SKM-1 (cell line): ENCODE results near the gene CAMK2N2.

Source experiments
- DNase-seq: peaks from one replicate; lab custom pipeline; 2025; ENCODE audit not compliant: unreplicated experiment; lab: John Stamatoyannopoulos, UW

CAMK2N2 gene

DNA sequence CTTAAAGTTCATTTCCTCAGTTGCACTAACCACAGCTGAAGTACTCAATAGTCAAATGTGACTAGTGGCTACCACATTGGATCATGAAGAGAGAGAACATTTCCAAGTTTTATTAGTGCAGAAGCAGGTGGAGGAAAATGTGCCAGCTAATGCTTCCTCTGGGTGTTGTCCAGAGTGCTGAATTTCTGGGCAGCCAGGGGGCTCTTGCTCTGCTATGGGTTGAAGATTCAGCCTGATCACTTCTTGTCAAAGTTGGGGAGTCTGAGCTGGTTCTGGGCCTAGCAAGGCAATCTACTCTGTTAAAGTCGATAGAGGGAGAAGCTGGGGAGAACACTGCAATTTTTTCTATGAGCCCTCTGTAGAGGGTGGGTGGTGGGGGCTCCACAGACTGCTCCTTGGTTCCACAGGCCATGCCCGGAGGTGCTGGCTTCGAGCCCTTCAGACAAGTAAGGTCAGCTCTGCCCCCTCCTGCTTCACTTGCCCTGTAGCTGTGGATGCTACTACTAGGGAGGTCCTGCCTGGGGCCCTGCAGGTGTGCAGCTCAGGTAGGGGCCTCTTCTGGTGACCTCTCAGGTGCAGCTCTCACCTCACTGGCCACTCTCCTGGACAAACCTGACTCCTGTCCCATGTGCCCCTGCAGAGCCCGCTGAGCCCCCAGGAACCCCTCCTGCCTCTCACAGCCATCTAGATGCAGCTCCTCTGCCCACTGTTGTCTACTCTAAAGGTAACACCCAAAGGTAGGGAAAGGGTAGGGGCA lies 20.8 kb downstream of the CAMK2N2 start:
- DNase-seq = no peak

DNA sequence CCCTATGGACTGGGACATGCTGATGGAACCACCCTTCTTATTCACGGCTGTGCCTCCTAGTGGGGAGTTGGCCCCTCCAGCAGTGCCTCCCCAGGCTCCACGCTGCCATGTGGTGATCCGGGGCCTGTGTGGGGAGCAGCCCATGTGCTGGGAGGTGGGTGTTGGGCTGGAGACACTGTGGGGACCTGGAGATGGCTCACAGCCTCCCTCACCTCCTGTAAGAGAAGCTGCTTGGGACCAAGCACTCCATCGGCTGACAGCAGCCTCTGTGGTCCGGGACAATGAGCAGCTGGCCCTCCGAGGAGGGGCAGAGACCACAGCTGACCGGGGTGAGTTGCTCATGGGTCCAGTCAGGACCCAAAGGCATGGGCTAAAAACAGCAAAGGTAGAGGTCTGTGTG lies 21.6 kb downstream of the CAMK2N2 start:
- DNase-seq = no peak

DNA sequence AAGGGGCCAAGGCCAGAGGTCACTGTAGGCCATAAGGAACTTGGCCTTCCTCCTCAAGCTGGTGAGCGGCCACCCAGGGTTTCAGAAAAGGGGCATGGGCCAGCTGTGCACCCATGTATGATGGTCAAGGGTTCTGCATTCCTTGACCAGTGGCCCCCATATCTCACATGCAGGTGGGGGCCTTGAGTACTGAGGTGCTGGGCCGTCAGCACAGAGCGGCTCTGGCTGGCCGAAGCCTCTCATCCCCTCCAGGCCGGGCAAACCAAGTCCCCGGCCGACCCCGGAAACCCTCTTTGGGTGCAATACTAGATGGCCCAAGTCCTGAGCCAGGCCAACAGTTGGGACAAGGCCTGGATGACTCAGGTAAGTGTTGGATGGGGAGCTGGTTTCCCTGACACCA lies 22.1 kb downstream of the CAMK2N2 start:
- no peak for DNase-seq

DNA sequence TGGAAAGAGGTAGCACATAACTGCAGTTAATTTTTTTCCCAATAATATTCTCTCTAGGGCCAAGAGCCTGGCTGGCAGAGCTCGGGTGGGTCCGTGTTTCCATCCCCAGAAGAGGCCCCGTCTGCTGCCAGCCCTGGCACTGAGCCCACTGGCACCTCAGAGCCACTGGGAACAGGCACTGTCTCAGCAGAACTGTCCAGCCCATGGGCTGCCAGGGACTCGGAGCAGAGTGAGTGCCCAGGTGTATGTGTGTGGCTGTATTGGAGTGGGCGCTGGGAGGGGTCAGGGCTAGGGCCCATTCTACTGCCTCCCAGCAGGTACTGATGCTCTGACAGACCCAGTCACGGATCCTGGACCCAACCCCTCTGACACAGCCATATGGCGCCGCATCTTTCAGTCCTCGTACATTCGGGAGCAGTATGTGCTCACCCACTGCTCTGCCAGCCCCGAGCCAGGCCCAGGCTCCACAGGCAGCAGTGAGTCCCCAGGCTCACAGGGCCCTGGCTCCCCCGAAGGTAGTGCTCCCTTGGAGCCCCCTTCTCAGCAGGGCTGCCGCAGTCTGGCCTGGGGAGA lies 23.0 kb downstream of the CAMK2N2 start:
- no peak for DNase-seq

DNA sequence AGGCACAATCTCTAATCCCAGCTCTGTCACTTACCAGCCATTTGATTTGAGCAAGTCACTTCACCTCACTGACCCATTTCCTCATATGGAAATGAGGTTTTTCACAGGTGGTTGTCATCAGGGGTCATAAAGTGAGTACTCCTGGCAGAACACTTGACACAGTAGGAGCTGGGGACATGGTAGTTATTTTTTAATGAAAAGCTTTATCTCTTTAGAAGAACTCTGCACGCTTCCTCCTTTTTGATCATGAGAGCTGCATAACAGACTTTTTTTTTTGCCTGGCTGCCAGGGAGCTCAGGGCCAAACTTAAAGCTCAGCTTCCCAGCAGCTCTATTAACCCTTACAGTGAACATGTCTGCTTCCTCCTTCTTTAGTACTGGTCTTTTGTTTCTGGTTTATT lies 23.5 kb downstream of the CAMK2N2 start:
- no peak for DNase-seq

DNA sequence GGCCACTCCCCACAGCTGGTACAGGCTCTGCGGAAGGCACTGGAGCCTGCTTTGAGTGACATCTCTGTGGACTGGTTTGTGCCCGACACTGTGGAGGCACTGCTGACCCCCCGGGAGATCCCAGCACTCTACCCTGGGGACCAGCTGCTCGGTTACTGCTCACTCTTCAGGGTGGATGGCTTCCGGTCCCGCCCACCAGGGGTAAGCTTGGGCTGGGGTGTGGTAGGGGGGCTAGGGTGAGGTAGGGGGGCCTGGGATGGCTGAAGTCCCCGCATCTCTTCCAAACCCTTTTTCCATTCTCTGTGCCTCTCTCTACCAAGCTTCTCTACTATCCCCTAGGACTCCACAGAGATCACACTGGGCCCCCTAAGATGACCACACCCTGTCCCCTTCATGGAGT lies 24.1 kb downstream of the CAMK2N2 start:
- DNase-seq = no peak

DNA sequence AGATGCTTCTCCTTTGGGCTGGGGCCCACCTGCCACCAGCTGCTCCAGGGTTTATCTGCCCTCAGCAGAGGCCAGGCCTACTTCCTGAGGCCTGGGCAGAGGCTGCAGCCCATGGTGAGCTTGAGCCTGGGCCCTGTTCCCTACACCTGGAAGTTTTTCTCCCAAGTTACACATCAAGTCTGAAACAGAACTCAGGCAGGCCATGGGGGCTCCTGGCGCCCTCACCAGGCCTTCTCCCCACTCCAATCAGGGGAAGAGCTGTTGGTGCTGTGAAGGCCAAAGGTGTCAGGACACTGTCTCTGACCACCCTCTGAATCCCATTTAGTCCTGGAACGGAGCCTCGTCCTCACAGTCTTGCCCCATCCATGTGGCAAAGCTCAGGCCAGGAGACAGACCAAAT lies 24.7 kb downstream of the CAMK2N2 start:
- DNase-seq = no peak

DNA sequence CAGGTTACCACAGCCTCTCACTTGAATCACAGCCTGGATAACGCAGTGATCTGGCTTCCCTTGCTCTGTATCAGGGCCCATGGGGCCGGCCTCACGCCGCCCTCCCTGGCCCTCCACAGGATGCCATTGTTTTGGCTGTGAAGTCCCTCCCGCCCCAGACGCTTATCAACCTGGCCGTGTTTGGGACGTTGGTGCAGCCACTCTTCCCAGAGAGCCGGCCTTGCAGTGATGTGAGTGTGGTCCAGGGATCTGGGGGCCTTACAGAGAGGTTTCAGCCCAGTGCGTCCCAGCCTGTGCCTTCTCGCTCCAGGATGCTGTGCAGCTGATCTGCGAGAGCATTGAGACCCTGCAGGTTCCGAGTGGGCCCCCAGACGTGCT lies 25.3 kb downstream of the CAMK2N2 start:
- no peak for DNase-seq

DNA sequence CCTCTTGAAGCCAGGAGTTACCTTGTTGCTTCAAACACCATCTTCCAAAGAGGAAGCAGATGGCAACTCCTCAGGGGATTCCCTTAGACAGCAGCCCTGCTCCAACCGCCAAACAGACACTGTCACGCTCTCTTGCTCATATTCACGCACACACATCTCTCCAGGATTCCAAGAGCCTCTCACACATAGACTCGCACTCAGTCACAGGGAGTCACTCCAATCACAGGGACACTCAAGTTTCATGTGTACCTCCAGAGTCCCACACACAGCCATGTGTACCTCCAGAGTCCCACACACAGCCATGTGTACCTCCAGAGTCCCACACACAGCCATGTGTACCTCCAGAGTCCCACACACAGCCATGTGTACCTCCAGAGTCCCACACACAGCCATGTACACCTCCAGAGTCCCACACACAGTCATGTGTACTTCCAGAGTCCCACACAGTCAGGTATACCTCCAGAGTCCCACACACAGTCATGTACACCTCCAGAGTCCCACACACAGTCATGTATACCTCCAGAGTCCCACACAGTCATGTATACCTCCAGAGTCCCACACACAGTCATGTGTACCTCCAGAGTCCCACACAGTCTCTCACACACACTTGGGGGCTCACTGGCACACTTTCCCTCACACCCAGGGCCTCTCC lies 25.8 kb downstream of the CAMK2N2 start:
- DNase-seq = no peak

DNA sequence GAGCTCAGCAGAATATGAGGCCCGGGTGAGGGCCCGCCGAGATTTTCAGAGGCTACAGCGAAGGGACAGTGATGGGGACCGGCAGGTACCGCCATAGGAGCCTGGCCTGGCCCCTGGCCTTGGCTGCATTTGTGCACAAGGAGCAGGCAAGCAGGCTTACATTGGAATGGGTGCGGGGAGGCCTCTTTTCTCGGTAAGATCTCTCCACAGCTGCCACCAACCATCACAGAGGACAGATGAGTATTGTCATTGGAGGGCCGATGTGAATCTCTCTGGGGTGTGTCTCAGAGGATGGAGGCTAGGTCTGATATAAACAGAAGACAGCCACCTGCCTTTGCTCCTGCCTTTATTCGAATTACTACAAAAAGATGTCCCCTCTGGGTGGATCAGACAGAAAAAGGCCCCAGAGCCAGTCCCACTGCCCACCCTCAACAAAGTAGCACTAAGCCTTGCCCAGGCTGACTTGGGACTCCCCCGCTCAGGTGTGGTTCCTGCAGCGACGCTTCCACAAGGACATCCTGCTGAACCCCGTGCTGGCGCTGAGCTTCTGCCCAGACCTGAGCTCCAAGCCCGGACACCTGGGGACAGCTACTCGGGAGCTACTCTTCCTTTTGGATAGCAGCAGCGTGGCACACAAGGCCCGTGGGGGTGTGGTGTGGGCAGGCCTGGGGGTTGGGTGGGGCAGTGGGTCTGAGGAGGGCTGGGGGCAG lies 26.5 kb downstream of the CAMK2N2 start:
- DNase-seq = no peak

DNA sequence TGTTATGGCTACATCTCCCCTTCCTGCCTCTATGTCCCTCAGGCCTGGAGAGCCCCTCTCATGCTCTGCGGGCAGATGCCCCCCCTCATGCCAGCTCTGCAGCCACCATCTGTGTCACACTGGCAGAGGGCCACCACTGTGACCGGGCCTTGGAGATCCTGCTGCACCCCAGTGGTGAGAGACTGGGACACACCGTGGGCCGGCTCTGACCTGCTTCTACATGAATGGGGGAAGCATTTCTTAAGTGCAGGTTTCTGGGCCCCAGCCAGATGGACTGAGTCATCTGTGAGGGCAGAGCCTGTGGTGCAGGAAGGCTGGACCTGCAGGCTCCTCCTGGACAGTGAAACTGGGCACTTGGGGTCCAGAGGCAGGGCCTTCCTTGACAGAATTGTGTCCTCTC lies 27.1 kb downstream of the CAMK2N2 start:
- no peak for DNase-seq

DNA sequence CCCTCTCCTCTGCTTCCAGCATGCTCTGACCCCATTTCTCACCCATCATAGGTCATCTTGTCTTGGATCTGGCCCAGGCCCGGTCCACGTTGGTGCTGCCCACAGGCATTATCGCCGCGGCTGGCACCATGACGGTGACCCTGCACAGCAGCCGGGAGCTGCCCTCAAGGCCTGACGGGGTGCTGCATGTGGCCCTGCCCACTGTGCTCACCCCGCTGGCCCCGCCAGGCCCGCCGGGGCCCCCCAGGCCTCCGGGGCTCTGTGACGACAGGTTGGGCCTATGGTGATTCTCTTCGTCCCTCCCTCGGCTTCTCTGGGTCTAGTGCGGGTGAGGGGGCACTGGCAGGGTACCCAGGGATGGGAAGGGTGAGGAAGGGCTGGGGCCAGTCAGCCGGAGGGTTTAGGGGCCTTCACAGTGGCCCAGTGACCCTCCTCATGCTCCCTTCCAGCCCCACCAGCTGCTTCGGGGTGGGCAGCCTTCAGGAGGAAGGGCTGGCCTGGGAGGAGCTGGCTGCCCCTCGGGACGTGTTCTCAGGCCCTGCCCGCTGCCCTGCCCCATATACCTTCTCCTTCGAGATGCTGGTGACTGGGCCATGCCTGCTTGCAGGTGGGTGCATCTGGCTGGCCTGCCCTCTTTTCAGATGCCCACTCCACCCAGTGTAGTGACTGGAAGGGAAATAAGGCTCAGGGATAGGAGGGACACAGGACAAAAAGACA lies 28.1 kb downstream of the CAMK2N2 start:
- no peak for DNase-seq

DNA sequence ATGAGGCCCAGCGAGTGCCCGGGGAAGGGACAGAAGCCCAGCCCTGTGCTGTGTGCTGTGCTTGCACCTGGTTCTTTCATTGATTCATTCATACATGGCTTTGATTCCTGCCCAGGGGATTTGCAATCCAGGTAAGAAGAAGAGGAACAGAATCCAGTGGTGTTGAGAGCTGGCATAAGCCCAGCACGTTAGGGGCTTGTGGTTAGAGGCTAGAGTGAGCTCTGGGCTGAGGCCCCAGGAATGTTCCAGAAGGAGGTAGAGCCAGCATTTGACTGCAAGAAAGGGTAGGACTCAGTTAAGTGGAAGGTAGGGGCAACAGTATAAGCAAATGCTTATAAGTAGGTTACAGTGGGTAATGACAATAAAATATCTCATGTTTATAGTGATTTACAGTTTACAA lies 29.7 kb downstream of the CAMK2N2 start:
- no peak for DNase-seq

DNA sequence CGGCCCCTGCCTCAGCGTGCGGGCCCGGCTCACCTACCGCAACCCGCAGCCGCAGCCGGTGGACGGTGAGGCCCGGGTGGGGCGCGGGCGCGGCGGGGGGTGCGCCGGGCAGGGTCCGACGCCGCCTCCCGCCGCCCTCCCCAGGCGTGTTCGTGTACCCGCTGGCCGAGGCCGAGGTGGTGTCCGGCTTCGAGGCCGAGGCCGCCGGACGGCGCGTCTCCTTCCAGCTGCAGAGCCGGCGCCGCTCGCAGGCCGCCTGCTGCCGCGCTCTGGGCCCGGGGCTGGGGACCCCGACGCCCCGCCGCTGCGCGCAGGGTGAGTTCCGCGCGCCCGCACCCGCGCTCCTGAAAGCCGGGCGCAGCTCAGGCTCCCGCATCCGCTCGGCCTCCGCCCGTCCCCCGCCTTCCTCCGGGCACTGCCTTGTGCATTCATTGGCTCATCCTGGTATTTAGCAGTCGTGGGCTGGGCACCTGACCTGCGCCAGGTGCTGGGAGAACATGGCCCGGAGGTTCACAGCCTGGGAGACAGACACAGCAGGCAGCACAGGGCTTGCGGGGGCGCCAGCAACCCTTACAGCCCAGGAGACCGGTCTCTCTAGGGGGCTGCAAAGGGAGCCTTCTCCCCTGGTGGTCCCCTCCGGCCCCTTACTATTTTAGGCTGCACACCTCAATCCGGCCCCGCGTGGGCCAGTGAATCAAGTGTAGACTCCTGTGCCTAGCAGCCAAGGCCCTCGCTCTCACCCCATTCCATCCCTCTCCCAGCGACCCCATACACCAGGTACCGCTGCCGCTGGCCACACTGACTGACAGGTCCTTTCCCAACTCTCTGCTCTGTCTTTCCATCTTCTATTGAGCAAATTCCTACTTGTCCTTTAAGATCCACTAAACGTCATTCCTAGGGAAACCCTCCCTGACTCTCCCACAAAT lies 30.5 kb downstream of the CAMK2N2 start:
- DNase-seq = no peak

DNA sequence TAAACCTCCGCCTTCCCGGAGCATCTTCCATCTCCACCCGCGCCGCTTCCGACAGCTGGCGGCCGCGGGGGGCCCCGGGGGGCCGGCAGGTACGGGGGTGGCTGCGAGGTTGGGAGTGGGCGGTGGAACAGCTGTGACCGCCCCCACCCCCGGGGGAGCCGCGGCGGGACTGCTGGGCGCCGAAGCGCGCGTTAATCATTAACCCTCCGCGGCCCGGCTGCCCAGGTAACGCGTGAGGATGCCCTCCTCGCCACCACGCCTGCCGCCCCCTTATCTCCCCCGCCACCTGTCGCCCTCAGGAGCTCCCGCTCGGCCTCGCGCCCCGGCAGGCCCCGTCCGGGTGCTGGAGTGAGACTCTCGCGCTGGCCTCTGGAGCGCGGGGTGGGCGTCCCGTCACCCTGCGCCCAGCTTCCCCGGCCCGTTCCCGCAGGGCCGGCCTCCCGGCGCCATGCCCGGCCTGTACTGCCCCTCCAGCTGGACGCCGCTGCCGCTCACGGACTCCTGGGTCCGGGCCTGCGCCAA lies 31.2 kb downstream of the CAMK2N2 start:
- DNase-seq = no peak

DNA sequence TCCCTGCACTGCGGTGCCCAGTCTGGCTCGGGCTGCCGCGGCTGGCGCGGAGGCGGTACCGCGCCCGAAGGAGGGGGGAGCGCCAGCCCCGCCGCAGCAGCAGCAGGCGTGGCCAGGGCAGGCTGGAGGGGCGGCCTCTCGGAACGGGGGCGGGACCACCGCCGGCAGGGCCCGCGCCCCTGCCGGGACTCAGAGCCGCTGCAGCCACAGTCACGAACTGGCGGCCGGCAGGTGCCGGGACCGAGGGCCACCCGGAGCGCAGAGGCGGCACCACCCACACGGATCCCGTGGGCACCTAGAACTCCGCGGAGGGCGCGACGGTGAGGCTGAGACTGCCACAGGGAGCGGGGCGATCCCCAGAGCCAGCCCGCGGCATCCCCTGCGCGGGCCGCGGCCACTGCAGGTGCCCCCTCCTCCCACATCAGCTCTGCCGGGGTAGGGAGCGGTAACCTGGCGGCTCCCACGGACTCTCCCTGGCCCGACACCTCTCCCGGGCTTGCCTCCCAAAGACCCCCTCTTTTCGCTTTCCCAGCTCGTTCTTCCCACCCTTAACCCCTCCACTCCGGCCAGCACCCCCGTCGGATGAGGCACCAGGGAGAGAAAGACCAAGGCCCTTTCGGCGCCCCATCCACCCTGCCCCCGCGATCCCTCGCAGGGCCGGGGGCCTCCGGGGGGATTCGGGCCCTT lies 31.8 kb downstream of the CAMK2N2 start, which contains the start of gene VWA5B2:
TSS of gene VWA5B2 (plus strand) at position 192 of the 687 bp plus-strand sequence. CDS start 944 bp downstream, outside the sequence.
- DNase-seq = no peak

DNA sequence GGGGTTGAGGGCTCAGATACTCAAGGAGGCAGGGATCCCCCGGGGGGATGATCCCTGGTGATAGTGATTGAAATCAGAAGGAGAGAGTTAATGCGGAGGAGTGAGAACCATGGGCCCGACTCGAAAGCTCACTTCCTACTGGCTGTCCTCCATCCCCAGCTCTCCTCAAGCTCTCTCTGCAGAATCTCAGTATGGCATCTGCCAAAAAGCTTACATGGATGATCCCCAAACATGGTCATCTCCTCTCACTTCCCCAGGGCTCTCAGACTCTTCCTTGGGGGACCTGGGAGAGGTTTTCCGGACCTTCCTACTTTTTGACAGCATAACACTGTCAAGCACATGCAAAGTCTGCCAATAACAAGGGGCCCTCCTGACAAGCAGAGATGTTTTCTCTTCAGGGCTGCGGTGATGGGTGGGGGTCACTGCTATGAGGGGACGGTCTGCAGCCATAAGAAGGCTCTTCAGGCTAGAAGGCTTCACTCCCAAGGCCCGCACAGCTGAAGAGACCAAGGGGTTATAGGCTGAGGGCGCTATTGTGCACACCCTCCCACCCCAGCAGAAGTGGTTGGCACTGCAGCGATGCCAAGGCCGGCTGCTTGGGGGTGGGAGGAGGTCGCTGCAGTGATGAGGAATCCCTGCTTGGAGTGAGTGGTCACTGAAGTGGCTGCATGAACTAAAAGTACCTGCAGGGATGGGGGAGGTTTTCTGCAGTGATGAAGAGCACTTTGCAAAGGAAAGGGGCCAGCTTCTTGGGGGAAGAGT lies 32.8 kb downstream of the CAMK2N2 start:
- no peak for DNase-seq

DNA sequence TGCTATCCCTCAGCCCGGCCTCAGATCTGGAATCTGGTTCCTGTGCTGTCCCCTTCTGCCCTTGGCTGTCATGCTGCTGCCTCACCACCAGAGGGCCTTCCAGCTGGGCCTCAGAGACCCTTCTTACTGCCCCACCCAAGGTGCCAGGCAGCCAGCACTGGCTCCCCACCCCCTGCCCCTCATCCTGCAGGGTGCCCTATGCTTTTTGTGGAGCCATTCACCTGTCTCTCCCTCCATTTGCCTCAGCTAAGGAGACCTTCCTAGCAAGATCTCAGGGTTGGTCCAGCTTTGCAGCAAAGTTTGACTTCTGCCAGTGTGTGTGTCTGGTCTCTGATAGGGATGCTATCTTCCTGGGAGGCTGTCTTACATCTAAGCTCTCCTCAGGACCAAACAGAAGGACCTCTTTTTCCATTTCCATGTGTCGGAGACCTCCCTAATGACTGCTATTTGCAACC lies 33.8 kb downstream of the CAMK2N2 start:
- no peak for DNase-seq
